ENCODE data around the gene FSD1L.

The FSD1L gene

GRCh38 chr9:105457560-105458294 lies 9.9 kb downstream of the FSD1L start:
- H3K4me3 ChIP-seq (ENCODE audit: low read length) = no peak overlapping the region
- DNase-seq (ENCODE audit: low read depth) = no peak
- no peak for TF ChIP-seq CTCF (conservative IDR thresholded peaks at IDR 0.05; ENCODE audit: low read length)

DNA sequence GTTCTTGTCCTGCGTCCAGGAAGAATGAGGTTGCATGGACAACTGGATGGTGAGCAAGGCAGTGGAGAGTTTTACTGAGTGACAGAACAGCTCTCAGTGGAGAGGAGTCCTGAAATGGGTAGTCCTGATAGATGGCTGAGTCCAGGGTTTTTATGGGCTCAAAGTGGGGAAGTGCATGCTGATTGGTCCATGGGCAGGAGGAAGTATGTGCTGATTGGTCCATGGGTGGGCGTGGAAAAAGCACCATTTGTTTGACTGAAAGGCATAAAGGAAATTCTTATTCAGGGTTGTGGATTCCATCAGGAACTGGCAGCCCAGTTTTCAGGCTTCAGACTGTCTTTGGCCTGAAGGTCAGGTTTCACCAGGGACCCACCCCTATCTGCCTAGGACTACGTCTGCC lies 10.6 kb downstream of the FSD1L start:
- H3K4me3 ChIP-seq (ENCODE audit: low read length) = no peak overlapping the region
- TF ChIP-seq CTCF (conservative IDR thresholded peaks at IDR 0.05; ENCODE audit: low read length) = no peak
- no peak for DNase-seq (ENCODE audit: low read depth)

DNA sequence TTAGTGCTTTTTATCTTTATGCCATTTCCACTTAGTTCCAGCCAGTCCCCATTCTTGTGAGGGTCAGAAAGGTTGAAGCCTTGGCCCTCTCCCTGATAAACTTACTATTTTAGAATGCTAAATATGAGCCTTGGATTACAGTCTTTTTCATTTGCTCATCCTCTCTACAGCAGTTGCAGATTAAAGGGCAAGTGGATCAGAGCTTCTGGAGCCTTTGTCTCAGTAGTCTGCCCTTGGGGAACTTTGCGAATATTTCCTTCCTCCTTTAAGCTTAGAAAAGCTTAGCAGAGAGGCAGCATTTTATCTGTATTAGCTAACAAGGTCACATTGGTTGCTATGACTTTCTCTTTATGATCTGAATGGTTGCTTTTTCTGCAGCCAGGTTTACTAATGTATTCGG lies 11.5 kb downstream of the FSD1L start:
- no peak for DNase-seq (ENCODE audit: low read depth)
- no peak for TF ChIP-seq CTCF (conservative IDR thresholded peaks at IDR 0.05; ENCODE audit: low read length)
- no peak overlapping the region for H3K4me3 ChIP-seq (ENCODE audit: low read length)

GRCh38 chr9:105466898-105467455 lies 19.1 kb downstream of the FSD1L start:
- no peak overlapping the region for H3K4me3 ChIP-seq (ENCODE audit: low read length)
- no peak for DNase-seq (ENCODE audit: low read depth)
- no peak for TF ChIP-seq CTCF (conservative IDR thresholded peaks at IDR 0.05; ENCODE audit: low read length)

DNA sequence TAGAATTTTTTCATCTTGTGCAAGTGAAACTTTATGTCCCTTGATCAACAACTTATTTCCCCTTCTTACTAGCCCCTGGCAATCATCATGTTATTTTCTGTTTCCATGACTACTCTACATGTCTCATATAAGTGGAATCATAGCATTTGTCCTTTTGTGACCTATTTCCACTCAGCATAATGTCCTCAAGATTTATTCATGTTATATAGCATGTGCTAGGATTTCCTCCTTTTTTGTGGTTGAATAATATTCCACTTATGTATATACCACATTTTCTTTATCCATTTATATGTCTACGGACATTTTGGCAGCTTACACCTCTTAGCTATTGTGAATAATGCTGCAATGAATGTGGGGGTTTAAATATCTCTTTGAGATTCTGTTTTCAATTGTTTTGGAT lies 21.0 kb downstream of the FSD1L start:
- TF ChIP-seq CTCF (conservative IDR thresholded peaks at IDR 0.05; ENCODE audit: low read length) = no peak
- DNase-seq (ENCODE audit: low read depth) = no peak
- H3K4me3 ChIP-seq (ENCODE audit: low read length) = no peak overlapping the region

- DNase-seq (ENCODE audit: low read depth) = no peak
- TF ChIP-seq CTCF (conservative IDR thresholded peaks at IDR 0.05; ENCODE audit: low read length) = no peak
- H3K4me3 ChIP-seq (ENCODE audit: low read length) = no peak overlapping the region
These were observed 25.4 kb downstream of the FSD1L start for GRCh38 chr9:105473221-105473620.

DNA sequence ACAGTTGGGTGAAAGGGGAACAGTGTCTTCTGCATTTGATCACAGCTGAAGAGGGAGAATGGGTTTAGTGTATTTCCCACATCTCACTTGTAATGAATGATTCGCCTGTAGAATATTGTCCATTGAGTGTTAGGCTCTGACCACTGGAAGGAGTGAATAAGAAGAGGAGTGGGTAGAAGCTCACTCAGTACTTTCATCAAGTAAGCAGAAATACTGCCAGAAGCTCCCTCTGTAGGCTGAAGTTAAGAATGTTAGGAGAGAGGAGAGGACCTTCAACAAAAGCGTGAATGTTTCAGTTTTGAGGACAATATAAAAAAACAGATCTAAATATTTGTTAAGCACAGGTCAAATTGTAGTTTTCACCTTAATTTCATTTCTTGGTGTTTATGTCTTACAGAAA lies 27.5 kb downstream of the FSD1L start:
- peak; percentile 48 for DNase-seq (ENCODE audit: low read depth)
- peak; percentile 52 for TF ChIP-seq CTCF (conservative IDR thresholded peaks at IDR 0.05; ENCODE audit: low read length)
- H3K4me3 ChIP-seq (ENCODE audit: low read length) = no peak overlapping the region

Data from AG10803 (cell line).